Transverse colon (tissue), 4 donors: ENCODE results near the gene PCDHAC1.

ENCODE experiments used
- CTCF ChIP-seq, 5 experiments: fragments of 200-600 bp in 3 of 5; fragments of 450-650 bp in 2 of 5; sonication (generic) in 3 of 5; IDR thresholded peaks; 1 replicate in 2 of 5; 2 replicates in 3 of 5; pipeline ENCODE4 v1.5.1; 2016 to 2017; ENCODE audit warnings: antibody characterized with exemption in 5 of 5, inconsistent platforms in 3 of 5, mild to moderate bottlenecking in 2 of 5, moderate library complexity in 1 of 5
- EP300 ChIP-seq: sonication (generic); formaldehyde crosslinking; IDR thresholded peaks from one replicate; pipeline ENCODE4 v1.6.1; 2017; ENCODE audit warnings: antibody characterized with exemption, low read depth
- POLR2A ChIP-seq: fragments of 450-650 bp; IDR thresholded peaks from one replicate; pipeline ENCODE4 v1.6.1; 2016; ENCODE audit warnings: antibody characterized with exemption, mild to moderate bottlenecking, moderate library complexity
- POLR2AphosphoS5 ChIP-seq, 3 donors: sonication (generic); formaldehyde crosslinking; IDR thresholded peaks; one replicate each; pipeline ENCODE4 v1.6.1; 2016; ENCODE audit warnings: antibody characterized with exemption in 3 of 3

DNA sequence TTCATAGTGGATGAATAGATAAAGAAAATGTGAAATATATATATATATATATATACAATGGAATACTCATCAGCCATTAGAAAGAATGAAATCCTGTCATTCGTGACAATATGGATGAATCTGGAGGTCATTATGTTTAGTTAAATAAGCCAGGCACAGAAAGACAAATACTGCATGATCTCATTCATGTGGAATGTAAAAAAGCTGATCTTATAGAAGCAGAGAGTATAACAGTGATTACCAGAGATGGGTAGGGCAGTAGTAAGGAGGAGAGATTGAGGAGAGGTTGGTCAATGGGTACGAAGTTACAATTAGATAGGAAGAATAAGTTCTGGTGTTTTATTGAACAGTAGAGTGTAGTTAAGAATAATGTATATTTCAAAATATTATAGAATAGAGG lies 20.5 kb downstream of the PCDHAC1 start:
- no peak for TF ChIP-seq POLR2AphosphoS5 (IDR thresholded peaks at IDR 0.05)
- no peak for TF ChIP-seq CTCF (IDR thresholded peaks at IDR 0.05)
- TF ChIP-seq POLR2A: no peak
- no peak for TF ChIP-seq EP300
